Measurements from ENCODE around the gene IFITM10.
"Not testable (repeated sequence)": the region's sequence is repeated elsewhere in the genome, so short reads cannot be mapped to it uniquely, and the experiment has no call there.

The IFITM10 gene

GRCh38 chr11:1692708-1693326, 57.6 kb downstream of the IFITM10 start:
- no peak for DNase-seq (ENCODE audit: low read depth)
- H3K4me3 ChIP-seq (ENCODE audit: low read depth, low read length) = no peak overlapping the region
- TF ChIP-seq, protein P1, sequence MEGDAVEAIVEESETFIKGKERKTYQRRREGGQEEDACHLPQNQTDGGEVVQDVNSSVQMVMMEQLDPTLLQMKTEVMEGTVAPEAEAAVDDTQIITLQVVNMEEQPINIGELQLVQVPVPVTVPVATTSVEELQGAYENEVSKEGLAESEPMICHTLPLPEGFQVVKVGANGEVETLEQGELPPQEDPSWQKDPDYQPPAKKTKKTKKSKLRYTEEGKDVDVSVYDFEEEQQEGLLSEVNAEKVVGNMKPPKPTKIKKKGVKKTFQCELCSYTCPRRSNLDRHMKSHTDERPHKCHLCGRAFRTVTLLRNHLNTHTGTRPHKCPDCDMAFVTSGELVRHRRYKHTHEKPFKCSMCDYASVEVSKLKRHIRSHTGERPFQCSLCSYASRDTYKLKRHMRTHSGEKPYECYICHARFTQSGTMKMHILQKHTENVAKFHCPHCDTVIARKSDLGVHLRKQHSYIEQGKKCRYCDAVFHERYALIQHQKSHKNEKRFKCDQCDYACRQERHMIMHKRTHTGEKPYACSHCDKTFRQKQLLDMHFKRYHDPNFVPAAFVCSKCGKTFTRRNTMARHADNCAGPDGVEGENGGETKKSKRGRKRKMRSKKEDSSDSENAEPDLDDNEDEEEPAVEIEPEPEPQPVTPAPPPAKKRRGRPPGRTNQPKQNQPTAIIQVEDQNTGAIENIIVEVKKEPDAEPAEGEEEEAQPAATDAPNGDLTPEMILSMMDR (IDR thresholded peaks at IDR 0.05; ENCODE audit: low read depth, low read length, missing control alignments) = no peak
- in situ Hi-C loops (cut with HindIII; ENCODE audit: low sequenced_read_pairs) = no loop called here

GRCh38 chr11:1691878-1692707, 58.3 kb downstream of the IFITM10 start:
- no peak overlapping the region for H3K4me3 ChIP-seq (ENCODE audit: low read depth, low read length)
- no peak for DNase-seq (ENCODE audit: low read depth)
- TF ChIP-seq, protein P1 (IDR thresholded peaks at IDR 0.05; ENCODE audit: low read depth, low read length, missing control alignments) = no peak
- in situ Hi-C loops (cut with HindIII; ENCODE audit: low sequenced_read_pairs) = no loop called here

DNA sequence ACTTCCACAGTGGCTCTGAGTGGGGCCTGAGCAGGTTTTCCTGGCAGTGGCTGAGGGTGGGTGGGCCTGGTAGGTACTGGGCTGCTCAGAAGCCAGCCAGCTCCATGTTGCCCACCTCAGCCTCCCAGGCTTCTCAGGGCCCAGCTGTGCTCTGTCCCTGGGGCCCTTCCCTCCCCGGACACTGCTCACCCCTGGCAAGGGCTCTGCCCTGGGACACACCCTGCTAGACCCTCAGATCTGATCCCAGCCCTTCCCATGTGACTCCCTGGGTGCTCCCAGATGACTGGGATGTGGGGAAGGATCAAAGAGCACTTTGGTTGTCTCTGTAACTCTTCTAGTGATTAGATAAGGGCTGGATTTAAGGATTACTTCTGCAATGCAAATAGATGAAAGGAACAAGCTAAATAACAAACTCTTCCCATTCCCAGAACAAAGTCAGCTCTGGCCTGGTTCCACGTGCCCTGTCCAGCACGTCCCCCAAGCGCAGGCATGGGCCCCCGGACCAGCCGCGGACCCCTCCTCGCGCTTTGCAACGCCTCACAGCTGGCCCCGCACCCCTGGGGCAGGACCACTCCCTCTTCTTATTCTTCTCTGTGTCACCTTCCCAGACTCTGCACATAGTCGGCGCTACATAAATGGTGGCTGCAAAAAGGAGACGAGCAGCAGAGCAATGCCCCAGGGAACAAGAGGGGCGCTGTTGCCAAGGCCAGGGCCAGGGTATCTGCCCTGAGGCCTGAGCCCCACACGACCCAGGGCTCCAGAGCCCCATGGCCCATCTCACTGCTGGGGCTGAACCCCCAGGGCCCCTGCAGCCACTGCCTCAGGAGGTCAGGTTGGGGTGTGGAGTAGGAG, 59.1 kb downstream of the IFITM10 start:
- no peak overlapping the region for H3K4me3 ChIP-seq (ENCODE audit: low read depth, low read length)
- in situ Hi-C loops (cut with HindIII; ENCODE audit: low sequenced_read_pairs) = no loop called here
- TF ChIP-seq, protein P1 (IDR thresholded peaks at IDR 0.05; ENCODE audit: low read depth, low read length, missing control alignments) = no peak
- no peak for DNase-seq (ENCODE audit: low read depth)

- no peak overlapping the region for H3K4me3 ChIP-seq (ENCODE audit: low read depth, low read length)
- TF ChIP-seq, protein P1 (IDR thresholded peaks at IDR 0.05; ENCODE audit: low read depth, low read length, missing control alignments) = no peak
- no peak for DNase-seq (ENCODE audit: low read depth)
- in situ Hi-C loops (cut with HindIII; ENCODE audit: low sequenced_read_pairs) = no loop called here
Observed at GRCh38 chr11:1690167-1691025, 60.0 kb downstream of the IFITM10 start.

GRCh38 chr11:1689250-1690166, 60.9 kb downstream of the IFITM10 start:
- not testable (repeated sequence) for H3K4me3 ChIP-seq (ENCODE audit: low read depth, low read length); DNase-seq (ENCODE audit: low read depth)
- in situ Hi-C loops (cut with HindIII; ENCODE audit: low sequenced_read_pairs) = loop anchor here (10.0 kb wide), 1 partner anchor 205 kb away; the partner anchor contains the start of gene PRR33

- H3K4me3 ChIP-seq (ENCODE audit: low read depth, low read length); DNase-seq (ENCODE audit: low read depth): not testable (repeated sequence)
- in situ Hi-C loops (cut with HindIII; ENCODE audit: low sequenced_read_pairs) = loop anchor here (10.0 kb wide), 1 partner anchor 206 kb away; the partner anchor contains the start of gene PRR33
Observed at GRCh38 chr11:1688336-1688947, 62.0 kb downstream of the IFITM10 start.

GRCh38 chr11:1686220-1686619, 64.2 kb downstream of the IFITM10 start:
- not testable (repeated sequence) for DNase-seq (ENCODE audit: low read depth); H3K4me3 ChIP-seq (ENCODE audit: low read depth, low read length)
- in situ Hi-C loops (cut with HindIII; ENCODE audit: low sequenced_read_pairs) = loop anchor here (10.0 kb wide), 1 partner anchor 209 kb away; the partner anchor contains the start of gene PRR33

DNA sequence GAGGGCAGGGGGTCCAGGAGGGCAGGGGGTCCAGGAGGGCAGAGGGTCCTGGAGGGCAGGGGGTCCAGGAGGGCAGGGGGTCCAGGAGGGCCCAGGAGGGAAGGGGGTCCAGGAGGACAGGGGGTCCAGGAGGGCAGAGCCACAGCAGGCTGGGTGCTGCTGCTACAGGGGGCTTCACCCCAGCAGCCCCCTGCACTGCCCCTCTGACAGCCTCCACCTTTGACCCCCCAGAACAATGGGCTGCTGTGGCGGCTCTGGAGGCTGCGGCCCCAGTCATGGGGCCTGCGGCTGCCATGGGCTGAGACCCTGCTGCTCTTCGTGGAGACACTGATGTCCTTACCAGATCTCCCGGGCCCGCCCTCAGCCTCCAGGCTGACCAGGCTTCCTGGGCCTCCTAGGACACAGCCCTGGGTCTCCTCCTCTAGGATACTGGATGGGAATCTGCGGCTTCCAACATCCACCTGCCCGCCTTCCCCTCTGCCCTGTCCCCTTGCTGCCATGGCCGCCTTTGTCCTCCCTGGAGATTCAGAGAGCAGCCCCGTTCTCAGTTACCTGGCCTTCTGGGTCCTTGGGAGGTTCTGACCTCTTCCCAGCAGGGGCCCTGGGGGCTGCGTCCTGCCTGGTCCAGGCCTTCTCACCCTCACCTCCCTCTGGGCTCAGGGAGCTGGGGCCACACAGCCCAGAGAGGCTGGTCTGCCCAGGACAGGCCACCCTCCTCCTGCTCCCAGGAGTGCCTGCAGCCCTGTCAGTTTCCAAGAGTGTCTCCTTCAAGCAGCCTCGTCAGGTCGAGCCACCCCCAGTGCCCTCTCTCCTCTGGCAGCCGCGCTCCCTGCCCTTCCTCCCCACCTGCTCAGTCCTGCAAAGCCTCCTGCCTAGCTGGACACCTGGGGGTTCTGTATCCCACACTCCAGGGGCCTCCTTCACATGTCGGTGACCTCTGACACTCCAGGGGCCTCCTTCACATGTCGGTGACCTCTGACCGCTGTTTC, 65.2 kb downstream of the IFITM10 start:
- in situ Hi-C loops (cut with HindIII; ENCODE audit: low sequenced_read_pairs) = loop anchor here (10.0 kb wide), 1 partner anchor 210 kb away; the partner anchor contains the start of gene PRR33
- DNase-seq (ENCODE audit: low read depth); H3K4me3 ChIP-seq (ENCODE audit: low read depth, low read length): not testable (repeated sequence)

Data from astrocyte of the cerebellum (primary cell).